Memory B cell (primary cell): ENCODE results near the gene SLC39A7.
A peak's percentile ranks its signal among the peaks of the same experiment; 100 is the strongest.

Source experiments
- ATAC-seq: fragments of 150-1000 bp; cut with Tn5 transposase; 2 replicates; pipeline ENCODE4 v1.10.0; 2021; ENCODE audit warnings: low read depth, mild to moderate bottlenecking, moderate library complexity
- DNase-seq, 2 donors: peaks; one replicate each; pipeline ENCODE4 v3.0.0; 2022; ENCODE audit warnings: low spot score in 2 of 2
- H3K27ac Mint-ChIP-seq: one replicate; pipeline ENCODE4 v1.8.0; 2022; ENCODE audit warnings: mild to moderate bottlenecking, moderate library complexity, mixed read lengths
- H3K27me3 Mint-ChIP-seq: one replicate; pipeline ENCODE4 v1.8.0; 2022; ENCODE audit warnings: mixed read lengths
- H3K36me3 Mint-ChIP-seq: one replicate; pipeline ENCODE4 v1.8.0; 2022; ENCODE audit warnings: mild to moderate bottlenecking, mixed read lengths
- H3K4me1 Mint-ChIP-seq: one replicate; pipeline ENCODE4 v1.8.0; 2022; ENCODE audit warnings: mixed read lengths
- H3K4me3 Mint-ChIP-seq: one replicate; pipeline ENCODE4 v1.8.0; 2022; ENCODE audit warnings: mild to moderate bottlenecking, moderate library complexity, mixed read lengths
- H3K9me3 Mint-ChIP-seq: one replicate; pipeline ENCODE4 v1.8.0; 2022; ENCODE audit warnings: mixed read lengths

The SLC39A7 gene, protein sequence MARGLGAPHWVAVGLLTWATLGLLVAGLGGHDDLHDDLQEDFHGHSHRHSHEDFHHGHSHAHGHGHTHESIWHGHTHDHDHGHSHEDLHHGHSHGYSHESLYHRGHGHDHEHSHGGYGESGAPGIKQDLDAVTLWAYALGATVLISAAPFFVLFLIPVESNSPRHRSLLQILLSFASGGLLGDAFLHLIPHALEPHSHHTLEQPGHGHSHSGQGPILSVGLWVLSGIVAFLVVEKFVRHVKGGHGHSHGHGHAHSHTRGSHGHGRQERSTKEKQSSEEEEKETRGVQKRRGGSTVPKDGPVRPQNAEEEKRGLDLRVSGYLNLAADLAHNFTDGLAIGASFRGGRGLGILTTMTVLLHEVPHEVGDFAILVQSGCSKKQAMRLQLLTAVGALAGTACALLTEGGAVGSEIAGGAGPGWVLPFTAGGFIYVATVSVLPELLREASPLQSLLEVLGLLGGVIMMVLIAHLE

DNA sequence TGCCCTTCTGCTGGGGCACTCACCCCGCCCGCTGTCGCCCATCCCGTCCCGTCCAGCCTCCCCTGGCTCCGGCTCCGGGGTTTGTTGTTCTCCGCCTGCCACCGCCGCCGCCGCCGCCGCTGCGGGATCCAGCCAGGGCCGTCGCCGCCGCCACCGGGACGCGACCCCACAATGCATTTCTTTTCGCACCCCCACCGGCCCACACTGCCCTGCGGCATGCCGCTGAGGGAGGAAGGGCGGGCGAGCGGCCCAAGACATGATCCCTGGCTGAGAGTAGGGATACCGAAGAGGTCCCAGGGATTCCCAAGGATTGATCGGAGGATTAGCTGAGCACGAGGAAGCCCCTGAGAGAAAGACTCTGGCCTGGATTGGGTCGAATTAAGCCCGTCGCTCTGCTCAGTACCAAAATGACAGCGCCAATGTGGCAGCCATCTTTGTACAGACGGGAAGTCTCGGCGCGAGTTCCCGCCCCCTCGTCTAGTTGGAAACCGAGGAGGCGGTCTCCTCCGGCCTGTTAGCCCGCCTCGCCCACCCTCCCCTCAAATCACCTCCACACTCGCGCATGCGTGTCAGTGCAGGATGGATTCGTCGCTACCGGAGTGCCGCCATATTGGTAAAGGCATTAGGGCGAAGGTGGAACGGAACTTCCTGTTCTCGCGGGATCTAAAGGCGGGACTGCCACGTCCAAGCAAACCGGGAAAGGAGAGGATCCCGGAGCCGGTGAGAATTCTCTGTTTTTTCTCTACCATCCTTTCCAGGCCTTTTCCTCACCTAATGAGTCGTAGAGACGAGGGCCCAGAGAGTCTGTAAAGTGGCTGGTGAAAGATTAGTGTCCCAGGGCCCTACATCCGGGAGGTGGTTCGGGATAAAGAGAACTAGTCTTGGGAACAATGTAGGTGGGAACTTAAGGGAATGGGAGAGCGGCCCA, at the start of gene SLC39A7, which contains the start of gene RXRB:
Gene SLC39A7 (plus strand): TSS at position 649 of the 928 bp plus-strand sequence. CDS start 379 bp downstream, outside the sequence.
Gene RXRB (minus strand): TSS at position 447 of the 928 bp plus-strand sequence. CDS start 189 bp downstream, at position 258.
- Mint-ChIP-seq H3K27ac (peak within 1 kb of the TSS; percentile 95), H3K27me3 (no peaks in the 10 kb centered on the region), H3K4me3 (peak within 1 kb of the TSS; percentile 99), H3K36me3 (peaks cover 34% of the 10 kb centered on the region), H3K4me1 (peaks cover 59% of the 10 kb centered on the region), H3K9me3 (no peaks in the 10 kb centered on the region)
- ATAC-seq (peak; percentile 78), DNase-seq (peak; percentile 88 to 95)

DNA sequence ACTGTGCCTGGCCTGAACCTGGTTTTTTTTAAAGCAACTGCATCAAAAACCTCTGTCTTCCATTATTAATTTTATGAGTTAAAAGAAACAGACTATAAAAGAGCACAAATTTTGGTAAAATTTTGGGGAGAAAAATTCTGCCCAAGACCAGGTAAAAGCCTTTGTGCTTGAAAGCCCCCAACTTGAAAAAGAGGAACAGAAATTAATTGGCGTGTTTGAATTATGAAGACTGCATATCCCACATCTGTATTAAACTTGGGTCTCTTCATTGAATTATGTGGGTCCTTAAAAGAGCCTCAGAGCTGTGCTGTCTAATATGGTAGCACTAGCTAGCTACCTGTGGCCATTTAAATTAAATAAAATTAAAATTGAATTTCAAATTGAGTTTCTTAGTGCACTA, 49.6 kb upstream of the SLC39A7 start:
- peaks cover 3% of the 10 kb centered on the region for H3K27me3 Mint-ChIP-seq

DNA sequence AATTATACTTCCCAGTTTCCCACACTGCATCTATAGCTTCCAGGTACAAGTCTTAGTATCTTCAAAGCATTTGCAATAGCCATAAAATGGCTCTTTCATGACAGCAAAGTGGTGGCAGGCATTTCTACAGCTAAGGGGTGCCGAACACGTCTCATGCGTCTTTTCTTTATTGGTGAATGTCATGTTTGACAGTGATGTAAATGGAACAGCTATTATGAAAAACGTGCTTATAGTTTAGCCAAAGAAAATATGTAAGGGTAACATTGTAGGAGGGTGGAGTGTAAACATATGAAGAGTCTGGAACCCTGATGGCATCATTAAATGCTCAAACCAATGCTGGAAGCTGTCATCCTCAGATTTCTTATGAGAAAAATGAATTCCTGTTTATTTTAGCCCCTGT, 46.3 kb upstream of the SLC39A7 start:
- peaks cover 4% of the 10 kb centered on the region for H3K27me3 Mint-ChIP-seq
- DNase-seq (no peak), ATAC-seq (no peak)
- H3K27ac Mint-ChIP-seq, result no peak overlapping the region
- H3K9me3 Mint-ChIP-seq, result peaks cover 3% of the 10 kb centered on the region
- H3K36me3 Mint-ChIP-seq, result peaks cover 4% of the 10 kb centered on the region
- H3K4me3 Mint-ChIP-seq, result no peak overlapping the region
- no peaks in the 10 kb centered on the region for H3K4me1 Mint-ChIP-seq

More for the DNA sequence above, 49.6 kb upstream of the SLC39A7 start:
- no peak overlapping the region for H3K4me3 Mint-ChIP-seq
- H3K4me1 Mint-ChIP-seq, result no peaks in the 10 kb centered on the region
- H3K9me3 Mint-ChIP-seq, result peaks cover 3% of the 10 kb centered on the region
- DNase-seq, result no peak
- no peak overlapping the region for H3K27ac Mint-ChIP-seq
- peak; percentile 70 for ATAC-seq
- peaks cover 4% of the 10 kb centered on the region for H3K36me3 Mint-ChIP-seq

DNA sequence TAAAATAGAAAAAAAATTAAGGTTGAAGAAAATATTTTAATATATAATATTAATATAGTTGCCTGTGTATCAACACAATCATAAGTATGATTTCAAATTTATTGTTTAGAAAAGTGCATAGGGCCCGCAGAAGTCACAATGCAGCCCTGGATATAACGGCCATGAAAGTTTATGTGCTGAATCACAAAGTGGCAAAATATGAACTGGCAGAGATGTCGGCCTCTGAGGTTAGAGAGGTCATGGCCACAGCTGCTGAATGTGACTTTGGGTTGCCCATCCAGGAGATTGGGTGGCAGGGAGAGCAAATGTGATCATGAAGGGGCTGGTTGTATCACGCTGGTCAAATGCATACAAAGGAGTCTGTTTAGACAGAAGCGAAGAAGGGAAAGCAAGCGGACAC, 44.1 kb upstream of the SLC39A7 start:
- H3K36me3 Mint-ChIP-seq, result peaks cover 4% of the 10 kb centered on the region
- H3K4me3 Mint-ChIP-seq, result no peak overlapping the region
- peaks cover 6% of the 10 kb centered on the region for H3K27me3 Mint-ChIP-seq
- H3K9me3 Mint-ChIP-seq, result peaks cover 3% of the 10 kb centered on the region
- H3K4me1 Mint-ChIP-seq, result peaks cover 4% of the 10 kb centered on the region
- ATAC-seq, result no peak
- no peak overlapping the region for H3K27ac Mint-ChIP-seq
- DNase-seq, result no peak

DNA sequence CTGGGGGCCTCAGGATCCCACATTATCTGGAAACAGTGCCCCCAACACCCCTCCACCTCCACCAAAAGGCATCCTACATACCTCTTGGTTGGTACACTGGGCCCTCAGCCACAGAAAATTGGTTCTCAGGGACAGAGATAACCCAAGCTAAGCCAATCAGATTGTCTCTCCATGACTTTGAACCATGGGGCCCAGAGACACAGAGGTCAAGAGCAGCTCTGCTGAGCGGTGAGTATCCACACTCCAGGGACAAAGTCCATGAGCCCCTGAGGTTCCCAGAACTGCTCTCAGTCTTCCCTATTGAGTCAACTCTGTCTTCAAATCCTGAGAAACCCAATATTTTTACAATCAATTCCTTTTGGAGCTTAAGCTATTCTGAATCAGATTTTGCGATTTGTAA, 43.7 kb upstream of the SLC39A7 start:
- peaks cover under 1% of the 10 kb centered on the region for H3K9me3 Mint-ChIP-seq
- no peak overlapping the region for H3K27ac Mint-ChIP-seq
- no peak overlapping the region for H3K4me3 Mint-ChIP-seq
- peaks cover 8% of the 10 kb centered on the region for H3K4me1 Mint-ChIP-seq
- DNase-seq, result no peak
- H3K36me3 Mint-ChIP-seq, result peaks cover under 1% of the 10 kb centered on the region
- no peak for ATAC-seq
- peaks cover 6% of the 10 kb centered on the region for H3K27me3 Mint-ChIP-seq

DNA sequence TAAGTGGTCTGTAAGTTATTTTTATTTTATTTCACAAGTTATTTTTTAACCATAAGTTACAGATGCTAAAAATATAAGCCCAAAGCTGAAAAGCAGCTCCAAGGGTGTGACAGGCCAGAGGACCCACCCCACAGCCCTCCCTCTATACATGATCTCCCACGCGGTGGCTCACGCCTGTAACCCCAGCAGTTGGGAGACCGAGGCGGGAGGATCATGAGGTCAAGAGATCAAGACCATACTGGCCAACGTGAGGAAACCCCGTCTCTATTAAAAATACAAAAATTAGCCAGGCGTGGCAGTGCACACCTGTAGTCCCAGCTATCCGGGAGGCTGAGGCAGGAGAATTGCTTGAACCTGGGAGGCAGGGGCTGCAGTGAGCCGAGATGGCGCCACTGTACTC, 40.6 kb upstream of the SLC39A7 start:
- no peak for DNase-seq
- peaks cover 16% of the 10 kb centered on the region for H3K4me1 Mint-ChIP-seq
- H3K27ac Mint-ChIP-seq, result no peak overlapping the region
- no peak for ATAC-seq
- H3K27me3 Mint-ChIP-seq, result peaks cover 10% of the 10 kb centered on the region
- H3K9me3 Mint-ChIP-seq, result no peaks in the 10 kb centered on the region
- no peak overlapping the region for H3K4me3 Mint-ChIP-seq
- H3K36me3 Mint-ChIP-seq, result no peaks in the 10 kb centered on the region

DNA sequence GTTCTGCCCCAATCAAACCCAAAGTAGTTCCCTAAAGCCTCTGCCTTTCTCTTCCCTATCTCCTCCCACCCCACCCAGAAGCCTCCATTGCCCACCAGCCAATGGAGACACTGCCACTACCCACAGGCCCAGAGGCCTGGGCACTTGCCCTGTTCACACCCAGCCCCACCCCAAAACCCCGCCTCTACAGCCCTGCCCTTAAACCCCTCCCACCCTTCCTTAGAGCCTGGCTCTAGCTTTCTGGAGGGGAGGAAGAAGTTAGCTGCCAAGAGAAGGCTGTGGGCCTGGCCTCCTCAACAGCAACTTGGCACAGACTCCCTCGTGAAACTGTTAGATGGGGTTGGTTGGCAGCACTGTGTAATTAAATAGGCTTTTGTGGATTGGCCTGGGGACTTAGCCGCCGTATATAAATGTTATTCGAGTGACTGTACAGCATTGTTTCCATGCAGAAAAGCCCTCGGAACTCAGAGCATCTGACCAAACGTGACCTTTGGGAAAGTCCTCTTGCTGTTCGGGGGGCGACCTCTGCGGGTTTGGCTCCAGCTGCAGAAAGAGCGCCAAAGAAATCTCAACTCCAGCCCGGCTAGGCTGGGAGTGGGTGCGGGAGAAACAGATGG, 39.8 kb upstream of the SLC39A7 start:
- Mint-ChIP-seq H3K4me3 (peak overlapping the region; percentile 88), H3K9me3 (no peaks in the 10 kb centered on the region), H3K27me3 (peaks cover 10% of the 10 kb centered on the region), H3K36me3 (no peaks in the 10 kb centered on the region), H3K27ac (no peak overlapping the region), H3K4me1 (peaks cover 16% of the 10 kb centered on the region)
- no peak for DNase-seq
- ATAC-seq, result no peak

DNA sequence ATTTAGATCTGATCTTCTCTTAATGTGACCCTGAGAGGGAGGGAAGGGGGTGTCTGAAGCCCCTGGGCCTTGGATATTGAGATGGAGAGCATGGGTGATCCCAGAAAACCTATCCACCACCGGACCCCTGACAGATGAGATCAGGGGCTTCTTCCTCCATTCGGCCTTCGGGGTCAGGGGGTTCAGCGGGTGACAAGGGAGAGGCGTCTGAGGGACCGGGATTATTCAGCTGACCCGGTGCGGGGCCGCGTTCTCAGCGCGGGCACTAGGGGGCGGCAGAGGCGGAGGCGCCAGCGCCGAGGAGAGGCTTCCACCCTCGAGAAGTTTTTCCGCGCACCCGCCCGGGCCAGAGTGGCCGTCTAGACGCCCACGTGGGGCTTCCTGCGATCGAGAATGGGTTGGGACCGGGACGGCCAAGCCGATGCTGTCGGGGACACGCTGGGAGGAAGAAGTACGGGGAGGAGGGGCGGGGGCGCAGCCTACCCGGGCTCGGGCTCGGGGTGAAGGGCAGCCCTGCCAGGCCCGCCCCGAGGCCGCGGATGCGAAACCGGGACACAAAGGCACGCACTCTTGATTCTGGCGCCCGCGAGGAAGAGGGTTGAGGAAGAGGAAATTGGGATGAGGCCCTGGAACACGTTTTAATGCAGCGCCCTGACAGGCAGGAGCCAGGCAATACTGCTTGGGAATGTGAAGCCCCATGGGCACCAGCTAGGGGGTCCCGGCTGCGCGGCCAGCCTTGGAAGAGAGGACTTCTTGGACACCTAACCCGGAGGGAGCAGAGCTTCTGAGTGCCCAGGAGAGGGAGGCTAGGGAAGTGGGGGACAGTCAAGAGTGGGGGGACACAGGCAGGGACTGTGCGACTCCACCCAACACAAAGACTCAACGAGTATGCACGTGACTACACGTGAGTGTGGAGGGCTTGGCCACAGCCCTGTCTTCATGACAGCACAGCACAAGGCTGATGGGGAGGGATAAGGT, 39.0 kb upstream of the SLC39A7 start:
- Mint-ChIP-seq H3K4me1 (peaks cover 18% of the 10 kb centered on the region), H3K27me3 (peaks cover 11% of the 10 kb centered on the region), H3K4me3 (peak overlapping the region; percentile 88), H3K9me3 (no peaks in the 10 kb centered on the region), H3K27ac (peak overlapping the region; percentile 72), H3K36me3 (no peaks in the 10 kb centered on the region)
- DNase-seq (peak; percentile 83 to 92), ATAC-seq (peak; percentile 94)

DNA sequence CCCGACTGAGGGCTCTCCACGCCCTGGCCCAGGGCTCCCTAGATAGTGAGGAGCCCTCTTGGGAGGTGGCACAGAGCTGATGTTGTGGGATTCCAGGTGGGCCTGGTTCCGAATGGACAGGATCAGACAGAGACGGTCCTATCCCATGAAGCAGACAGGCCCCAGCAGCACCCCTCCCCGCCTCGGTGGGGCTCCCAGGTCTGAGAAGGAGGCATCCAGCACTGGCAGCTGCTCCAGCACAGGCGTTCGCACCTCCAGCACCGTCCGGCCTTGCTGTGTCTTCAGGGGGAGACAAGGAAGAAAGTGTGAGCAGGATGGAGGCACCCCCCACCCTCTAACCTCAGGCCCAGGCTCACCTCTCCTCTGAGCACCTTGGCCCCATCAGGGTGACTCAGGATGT, 37.1 kb upstream of the SLC39A7 start:
- Mint-ChIP-seq H3K4me3 (no peak overlapping the region), H3K36me3 (no peaks in the 10 kb centered on the region)

DNA sequence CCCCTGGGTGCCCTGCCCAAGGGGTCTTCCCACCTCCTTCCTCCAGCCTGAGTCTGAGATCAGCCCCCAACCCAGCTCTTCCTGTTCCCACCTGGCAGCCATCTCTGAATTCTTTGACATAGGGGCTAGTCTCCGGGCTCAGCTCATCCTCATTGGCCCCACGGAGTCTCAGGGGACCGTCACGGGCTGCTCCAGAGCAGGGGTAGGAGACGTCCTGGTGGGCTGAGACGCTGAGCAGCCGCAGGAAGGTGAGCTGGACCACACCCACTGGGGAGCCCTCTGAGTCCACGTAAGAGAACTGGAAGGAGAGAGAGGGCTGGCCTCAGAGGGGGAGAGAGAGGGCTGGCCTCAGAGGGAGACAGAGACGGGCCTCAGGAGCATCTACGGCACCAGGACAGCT, 36.5 kb upstream of the SLC39A7 start:
- Mint-ChIP-seq H3K36me3 (no peaks in the 10 kb centered on the region), H3K4me3 (no peak overlapping the region), H3K27me3 (peaks cover 11% of the 10 kb centered on the region), H3K9me3 (no peaks in the 10 kb centered on the region), H3K4me1 (peaks cover 19% of the 10 kb centered on the region), H3K27ac (no peak overlapping the region)
- no peak for DNase-seq
- ATAC-seq, result no peak

More for the DNA sequence above, 37.1 kb upstream of the SLC39A7 start:
- H3K27ac Mint-ChIP-seq, result no peak overlapping the region
- H3K27me3 Mint-ChIP-seq, result peaks cover 11% of the 10 kb centered on the region
- DNase-seq (no peak), ATAC-seq (no peak)
- H3K4me1 Mint-ChIP-seq, result peaks cover 19% of the 10 kb centered on the region
- H3K9me3 Mint-ChIP-seq, result no peaks in the 10 kb centered on the region

DNA sequence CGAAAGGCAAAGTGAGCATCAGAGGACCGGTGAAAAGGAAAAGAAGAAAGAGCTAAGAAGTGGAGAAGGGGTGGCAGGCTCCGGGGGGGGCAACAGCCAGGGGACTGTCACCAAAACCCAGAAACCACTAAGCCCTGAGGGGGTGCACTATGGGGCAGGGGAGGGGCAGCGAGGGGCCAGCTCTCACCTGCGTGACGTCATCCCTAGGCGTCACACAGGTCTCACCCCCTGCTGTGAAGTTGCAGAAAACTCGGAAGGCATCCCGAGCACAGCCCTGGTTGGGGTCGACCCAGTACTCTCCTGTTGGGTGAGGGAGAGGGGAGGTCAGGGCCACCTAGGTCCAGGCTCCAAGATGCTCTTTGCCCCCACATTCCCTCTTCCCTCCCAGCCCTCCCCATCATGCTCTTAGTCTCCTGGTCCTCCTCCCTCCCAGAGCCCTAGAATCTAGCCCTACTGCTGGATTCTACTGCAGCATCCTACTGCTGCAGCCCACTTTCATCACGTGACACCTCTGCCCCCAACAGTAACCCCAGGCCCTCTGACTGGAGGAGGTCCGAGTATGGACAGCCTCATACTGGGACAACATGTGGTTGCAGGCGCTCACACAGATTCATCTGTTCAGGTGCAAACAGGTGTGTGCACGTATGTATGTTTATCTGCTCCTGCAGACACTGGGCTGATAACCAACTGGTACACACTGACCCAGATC, 35.8 kb upstream of the SLC39A7 start:
- peaks cover 11% of the 10 kb centered on the region for H3K27me3 Mint-ChIP-seq
- H3K9me3 Mint-ChIP-seq, result no peaks in the 10 kb centered on the region
- H3K27ac Mint-ChIP-seq, result no peak overlapping the region
- DNase-seq (no peak), ATAC-seq (no peak)
- peaks cover 19% of the 10 kb centered on the region for H3K4me1 Mint-ChIP-seq
- H3K4me3 Mint-ChIP-seq, result no peak overlapping the region
- no peaks in the 10 kb centered on the region for H3K36me3 Mint-ChIP-seq

DNA sequence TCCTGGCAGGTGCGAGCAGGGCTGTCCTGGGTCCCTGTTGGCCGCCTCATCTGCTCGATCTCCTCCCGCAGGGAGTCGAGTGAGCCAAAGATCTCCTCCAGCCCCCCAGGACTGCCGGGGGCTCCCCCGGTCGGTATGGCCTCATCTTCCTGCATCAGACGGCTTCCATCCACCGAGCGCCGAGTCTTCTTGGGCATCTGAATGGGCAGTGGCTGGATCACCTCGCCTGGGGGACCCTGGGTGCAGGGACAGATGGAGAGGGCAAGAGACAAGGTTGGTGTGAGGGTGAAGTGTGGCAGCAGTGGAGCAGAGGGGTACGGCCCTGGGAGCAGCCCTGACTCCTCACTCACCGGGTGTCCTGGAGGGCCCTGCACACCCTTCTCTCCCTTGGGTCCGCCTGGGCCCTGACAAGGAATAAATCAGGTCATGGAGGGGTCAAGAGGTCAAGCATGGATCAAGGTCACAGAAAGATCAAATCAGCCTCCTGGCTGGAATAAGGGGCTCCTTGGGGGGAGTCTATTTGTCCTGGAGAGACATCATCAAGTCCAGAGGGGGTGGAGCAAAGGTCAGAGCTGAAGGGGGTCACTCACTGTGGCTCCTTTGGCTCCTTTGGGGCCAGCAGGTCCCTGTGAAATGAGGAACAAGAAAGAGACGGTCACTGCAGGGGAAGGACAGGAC, 34.9 kb upstream of the SLC39A7 start:
- Mint-ChIP-seq H3K36me3 (no peaks in the 10 kb centered on the region), H3K9me3 (no peaks in the 10 kb centered on the region), H3K27ac (no peak overlapping the region), H3K4me3 (no peak overlapping the region), H3K27me3 (peaks cover 10% of the 10 kb centered on the region), H3K4me1 (peaks cover 22% of the 10 kb centered on the region)
- DNase-seq, result no peak
- ATAC-seq, result no peak
